Common myeloid progenitor, CD34-positive (primary cell): ENCODE measurements around the gene HYCC2.

Source experiments
- CTCF ChIA-PET: fragments of 350-600 bp; sonication (Branson Sonifier 250); formaldehyde crosslinking; loops from one replicate; lab custom pipeline; 2021; ENCODE audit warnings: antibody characterized with exemption; lab: Charles Lee
- POLR2A ChIA-PET: fragments of 350-600 bp; sonication (Branson Sonifier 250); formaldehyde crosslinking; loops from one replicate; lab custom pipeline; 2021; ENCODE audit warnings: antibody characterized with exemption; lab: Charles Lee
- DNase-seq, 3 donors: peaks; one replicate each; pipeline versions ENCODE4 v3.0.0 to v3.0.0-alpha.2; 2013
- H3K27ac ChIP-seq, 2 experiments: 1 replicate in 1 of 2; 2 replicates in 1 of 2; pipeline ENCODE4 v1.7.0; 2013; ENCODE audit warnings: inconsistent platforms in 2 of 2, low read length in 2 of 2, mild to moderate bottlenecking in 2 of 2, low read depth in 1 of 2, moderate library complexity in 1 of 2; ENCODE audit not compliant: severe bottlenecking in 2 of 2, insufficient read depth in 1 of 2, poor library complexity in 1 of 2
- H3K27me3 ChIP-seq, 5 experiments: replicated peaks in 2 of 5; 1 replicate in 3 of 5; 2 replicates in 2 of 5; pipeline versions ENCODE4 v1.6.1 to v1.7.0; 2013; ENCODE audit warnings: low read length in 4 of 5, mild to moderate bottlenecking in 2 of 5, moderate library complexity in 2 of 5, inconsistent platforms in 1 of 5; ENCODE audit not compliant: insufficient read depth in 5 of 5, control insufficient read depth in 4 of 5
- H3K36me3 ChIP-seq, 4 experiments: 1 replicate in 2 of 4; 2 replicates in 2 of 4; pipeline versions ENCODE4 v1.6.1 to v1.7.0; 2013; ENCODE audit warnings: low read length in 3 of 4, control low read depth in 1 of 4, mild to moderate bottlenecking in 1 of 4; ENCODE audit not compliant: control insufficient read depth in 4 of 4, insufficient read depth in 4 of 4
- H3K4me1 ChIP-seq, 4 experiments: 1 replicate in 3 of 4; 2 replicates in 1 of 4; pipeline versions ENCODE4 v1.6.1 to v1.7.1; 2013; ENCODE audit warnings: low read length in 3 of 4, mild to moderate bottlenecking in 3 of 4, control low read depth in 1 of 4, inconsistent platforms in 1 of 4, moderate library complexity in 1 of 4; ENCODE audit not compliant: control insufficient read depth in 4 of 4, insufficient read depth in 4 of 4; ENCODE audit errors: control extremely low read depth in 1 of 4
- H3K4me3 ChIP-seq, 7 experiments: 1 replicate in 4 of 7; 2 replicates in 3 of 7; pipeline versions ENCODE4 v1.5.1 to v1.7.0; 2013; ENCODE audit warnings: mild to moderate bottlenecking in 7 of 7, low read length in 6 of 7, moderate library complexity in 6 of 7, inconsistent platforms in 2 of 7, low read depth in 2 of 7, control low read depth in 1 of 7; ENCODE audit not compliant: insufficient read depth in 4 of 7, control insufficient read depth in 1 of 7; ENCODE audit errors: extremely low read depth in 1 of 7
- H3K9me3 ChIP-seq, 5 experiments: 1 replicate in 4 of 5; 2 replicates in 1 of 5; pipeline versions ENCODE4 v1.6.1 to v1.7.1; 2013; ENCODE audit warnings: low read length in 4 of 5, mild to moderate bottlenecking in 2 of 5, inconsistent platforms in 1 of 5, low read depth in 1 of 5, moderate library complexity in 1 of 5; ENCODE audit not compliant: control insufficient read depth in 4 of 5, insufficient read depth in 2 of 5; ENCODE audit errors: control extremely low read depth in 1 of 5
- WGBS: methylation state at CpG from one replicate; pipeline ENCODE4 v1.1.5; 2013; ENCODE audit not compliant: insufficient coverage; 5-methylcytosine and 5-hydroxymethylcytosine counted together

Gene HYCC2

DNA sequence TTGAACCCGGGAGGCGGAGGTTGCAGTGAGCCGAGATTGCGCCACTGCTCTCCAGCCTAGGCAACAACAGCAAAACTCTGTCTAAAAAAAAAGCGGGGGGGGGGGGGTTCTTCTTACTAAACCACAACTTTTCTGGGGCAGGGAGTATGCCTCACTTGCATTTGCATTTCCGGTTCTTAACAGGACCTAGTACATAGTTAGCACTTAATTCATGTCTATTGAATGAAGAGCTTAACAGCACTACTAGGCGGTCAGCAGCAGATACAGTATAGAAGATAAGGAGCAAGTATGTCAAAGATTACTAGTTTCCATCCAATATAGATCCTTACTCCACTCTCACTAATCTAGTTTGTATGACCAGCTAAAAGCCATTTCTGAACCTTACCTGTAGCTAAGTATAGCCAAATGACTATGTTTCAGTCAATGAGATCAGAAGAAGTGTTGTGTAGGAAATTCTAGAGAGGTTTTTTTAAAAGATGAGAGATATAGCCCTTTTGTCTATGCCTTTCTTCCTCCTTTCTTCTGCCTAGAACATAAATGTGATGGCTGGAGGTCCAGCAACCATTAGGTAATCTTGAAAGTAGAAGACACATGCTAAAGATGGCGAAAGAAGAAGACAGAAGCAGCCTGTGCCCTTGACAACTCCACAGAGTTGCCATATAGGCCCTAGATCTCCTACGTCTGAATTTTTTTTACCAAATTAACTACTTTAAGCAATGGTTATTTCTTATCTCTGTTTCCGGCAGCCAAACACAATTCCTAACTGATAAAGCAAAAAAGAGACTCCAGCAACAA is 11.3 kb downstream of the HYCC2 start:
- Histone ChIP-seq H3K27ac (no peak overlapping the region), H3K27me3 (no peaks in the 10 kb centered on the region), H3K36me3 (peaks cover 12 to 19% (median 14%) of the 10 kb centered on the region in 4 experiments), H3K4me1 (no peaks in the 10 kb centered on the region), H3K9me3 (no peaks in the 10 kb centered on the region), H3K4me3 (no peak overlapping the region)
- ChIA-PET POLR2A (no interaction called here), CTCF (interaction anchor here (1.8 kb wide), 1 partner anchor 9 kb away, joined by 11 read pairs; no protein-coding TSS in a partner anchor)
- DNase-seq, result peak in 1 of 3 donors; percentile 19
- 90% methylated on average over 4 of the region's 10 CpGs for WGBS

DNA sequence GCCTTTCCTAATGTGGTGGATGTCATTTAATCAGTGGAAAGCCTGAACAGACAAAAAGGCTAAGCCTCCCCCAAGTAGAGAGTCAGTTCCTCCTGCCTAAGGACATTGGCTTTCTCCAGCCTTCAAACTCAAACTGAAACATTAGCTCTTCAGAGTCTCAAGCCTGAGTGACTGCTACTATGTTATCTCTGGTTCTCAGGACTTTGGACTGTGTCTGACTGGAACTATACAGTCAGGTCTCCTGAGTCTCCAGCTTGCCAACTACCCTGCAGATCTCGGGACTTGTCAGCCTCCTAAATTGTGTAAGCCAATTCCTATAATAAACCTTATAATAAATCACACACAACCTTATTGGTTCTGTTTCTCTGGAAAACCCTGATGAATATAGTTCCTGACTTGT is 12.6 kb downstream of the HYCC2 start:
- no peak overlapping the region for H3K27ac ChIP-seq
- ChIA-PET CTCF (interaction anchor here (0.7 to 1.0 kb wide), 3 partner anchors 9 to 524 kb away, joined by 3 to 4 read pairs (median 3); no protein-coding TSS in a partner anchor), POLR2A (no interaction called here)
- H3K4me1 ChIP-seq, result no peaks in the 10 kb centered on the region
- no peaks in the 10 kb centered on the region for H3K27me3 ChIP-seq
- H3K4me3 ChIP-seq, result no peak overlapping the region
- no peaks in the 10 kb centered on the region for H3K9me3 ChIP-seq
- no peak for DNase-seq
- 100% methylated on average over 1 of the region's 1 CpG for WGBS
- H3K36me3 ChIP-seq, result peaks cover 12 to 19% (median 18%) of the 10 kb centered on the region in 4 experiments

- H3K27ac ChIP-seq, result no peak overlapping the region
- WGBS, result 97% methylated on average over 3 of the region's 4 CpGs
- CTCF ChIA-PET, result interaction anchor here (1.5 to 2.9 kb wide), 3 partner anchors 11 to 97 kb away, joined by 4 to 22 read pairs (median 5); partner anchors contain the start of gene ORC2
- H3K27me3 ChIP-seq, result no peaks in the 10 kb centered on the region
- no peaks in the 10 kb centered on the region for H3K9me3 ChIP-seq
- H3K36me3 ChIP-seq, result peaks cover 12 to 21% (median 18%) of the 10 kb centered on the region in 4 experiments
- POLR2A ChIA-PET, result no interaction called here
- no peak for DNase-seq
- H3K4me1 ChIP-seq, result peaks cover 0 to 1% (median 0%) of the 10 kb centered on the region in 4 experiments
- H3K4me3 ChIP-seq, result no peak overlapping the region
These were observed 13.7 kb downstream of the HYCC2 start for GRCh38 chr2:201057715-201058248.

GRCh38 chr2:201057087-201057521 is 14.4 kb downstream of the HYCC2 start:
- DNase-seq, result no peak
- ChIA-PET CTCF (interaction anchor here (0.9 to 2.9 kb wide), 5 partner anchors 9 to 101 kb away, joined by 3 to 22 read pairs (median 4); partner anchors contain the start of gene ORC2), POLR2A (interaction anchor here (0.7 kb wide), 1 partner anchor 29 kb away, joined by 3 read pairs; no protein-coding TSS in a partner anchor)
- Histone ChIP-seq H3K9me3 (no peaks in the 10 kb centered on the region), H3K4me3 (no peak overlapping the region), H3K36me3 (peaks cover 12 to 24% (median 18%) of the 10 kb centered on the region in 4 experiments), H3K27ac (no peak overlapping the region), H3K4me1 (peaks cover 0 to 6% (median 0%) of the 10 kb centered on the region in 4 experiments), H3K27me3 (no peaks in the 10 kb centered on the region)
- WGBS, result no CpG with 5 or more reads among the region's 2 CpGs

DNA sequence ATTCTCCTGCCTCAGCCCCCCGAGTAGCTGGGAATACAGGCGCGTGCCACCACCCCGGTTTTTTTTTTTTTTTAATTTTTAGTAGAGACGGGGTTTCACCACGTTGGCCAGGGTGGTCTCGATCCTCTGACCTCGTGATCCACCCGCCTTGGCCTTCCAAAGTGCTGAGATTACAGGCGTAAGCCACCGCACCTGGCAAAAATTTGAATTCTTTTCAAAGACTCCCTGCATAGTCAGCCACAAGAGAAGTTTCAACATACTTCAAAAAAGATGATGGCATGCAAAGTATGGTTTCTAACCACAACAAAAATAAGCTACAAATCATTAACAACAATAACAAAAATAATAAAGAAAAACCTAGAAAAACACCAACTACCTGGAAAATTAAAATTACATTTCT is 22.0 kb downstream of the HYCC2 start:
- H3K27ac ChIP-seq, result no peak overlapping the region
- peaks cover 0 to 6% (median 0%) of the 10 kb centered on the region in 4 experiments for H3K4me1 ChIP-seq
- DNase-seq, result no peak
- no peak overlapping the region for H3K4me3 ChIP-seq
- H3K27me3 ChIP-seq, result no peaks in the 10 kb centered on the region
- H3K9me3 ChIP-seq, result peaks cover 0 to 3% (median 0%) of the 10 kb centered on the region in 5 experiments
- ChIA-PET CTCF (interaction anchor here (1.0 to 1.2 kb wide), 3 partner anchors 20 to 128 kb away, joined by 3 read pairs; no protein-coding TSS in a partner anchor), POLR2A (no interaction called here)
- WGBS, result 98% methylated on average over 10 of the region's 11 CpGs
- peaks cover 5 to 19% (median 7%) of the 10 kb centered on the region in 4 experiments for H3K36me3 ChIP-seq

GRCh38 chr2:201046881-201047280 is 24.6 kb downstream of the HYCC2 start:
- ChIA-PET POLR2A (no interaction called here), CTCF (no interaction called here)
- H3K4me3 ChIP-seq, result no peak overlapping the region
- no peak overlapping the region for H3K27ac ChIP-seq
- WGBS, result no CpG with 5 or more reads among the region's 2 CpGs
- H3K27me3 ChIP-seq, result no peaks in the 10 kb centered on the region
- H3K36me3 ChIP-seq, result peaks cover 4 to 18% (median 10%) of the 10 kb centered on the region in 4 experiments
- peaks cover 0 to 3% (median 0%) of the 10 kb centered on the region in 5 experiments for H3K9me3 ChIP-seq
- DNase-seq, result no peak
- no peaks in the 10 kb centered on the region for H3K4me1 ChIP-seq
